Rectal smooth muscle tissue (tissue), 1 donor: ENCODE measurements around the gene POLR2J2.
"Not testable (repeated sequence)": the region's sequence is repeated elsewhere in the genome, so short reads cannot be mapped to it uniquely, and the experiment has no call there.

Experiments used
- H3K27ac ChIP-seq: one replicate; pipeline ENCODE4 v1.7.0; 2013; ENCODE audit warnings: low read depth, low read length, inconsistent platforms
- H3K27me3 ChIP-seq: one replicate; pipeline ENCODE4 v1.7.0; 2013; ENCODE audit warnings: low read length; ENCODE audit not compliant: control insufficient read depth, insufficient read depth
- H3K36me3 ChIP-seq: one replicate; pipeline ENCODE4 v1.7.0; 2013; ENCODE audit warnings: low read length; ENCODE audit not compliant: control insufficient read depth, insufficient read depth
- H3K4me1 ChIP-seq: one replicate; pipeline ENCODE4 v1.7.0; 2013; ENCODE audit warnings: low read length; ENCODE audit not compliant: control insufficient read depth, insufficient read depth
- H3K4me3 ChIP-seq: one replicate; pipeline ENCODE4 v1.7.0; 2013; ENCODE audit warnings: low read length
- H3K9ac ChIP-seq: one replicate; pipeline ENCODE4 v1.7.0; 2013; ENCODE audit warnings: low read length

Gene POLR2J2

DNA sequence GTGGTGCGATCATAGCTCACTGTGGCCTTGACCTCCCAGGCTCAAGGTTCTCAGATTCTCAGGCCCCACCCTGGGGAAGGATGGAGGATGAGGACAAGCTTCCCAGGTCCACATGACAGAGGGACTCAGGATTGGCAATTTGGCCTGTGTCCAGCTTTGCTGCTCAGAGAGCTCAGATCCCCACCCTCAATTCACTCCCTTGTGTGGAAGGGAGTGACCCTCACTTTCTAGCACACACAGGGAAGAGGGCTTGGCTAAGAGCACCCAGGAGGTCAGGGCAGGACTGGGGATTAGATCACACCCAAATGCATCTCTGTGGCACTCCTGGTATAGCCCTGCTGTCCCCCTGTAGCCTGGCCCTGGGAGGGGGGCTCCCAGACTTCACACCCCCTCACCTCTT, 28.1 kb downstream of the POLR2J2 start:
- not testable (repeated sequence) for H3K36me3 ChIP-seq, H3K27ac ChIP-seq, H3K4me1 ChIP-seq, H3K9ac ChIP-seq, H3K4me3 ChIP-seq, H3K27me3 ChIP-seq

GRCh38 chr7:102642691-102643090, 28.8 kb downstream of the POLR2J2 start, which contains the start of gene UPK3BL1:
UPK3BL1 (minus strand) TSS chr7:102642791; CDS start chr7:102642741, 50 bp downstream.
- H3K27me3 ChIP-seq, H3K4me3 ChIP-seq, H3K27ac ChIP-seq: not testable (repeated sequence)

DNA sequence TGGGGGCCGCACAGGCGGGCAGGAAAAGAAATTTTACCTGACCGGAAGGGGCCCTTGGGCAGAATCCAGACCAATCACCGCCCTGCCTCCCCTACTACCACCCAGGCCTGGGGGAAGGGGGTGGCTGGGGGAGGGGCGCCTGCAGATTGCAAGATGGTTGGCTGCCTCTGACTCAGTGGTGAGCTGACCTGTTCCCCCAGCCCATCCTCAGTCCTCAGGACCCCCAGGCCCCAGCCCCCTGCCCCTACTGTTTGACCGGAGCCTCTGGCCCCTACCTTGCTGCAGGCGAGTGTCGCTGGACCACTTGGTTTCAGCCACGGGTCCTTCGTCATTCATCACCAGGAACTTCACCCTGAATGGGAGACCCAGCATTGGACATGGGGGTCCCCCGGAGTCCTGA, 32.6 kb downstream of the POLR2J2 start:
- not testable (repeated sequence) for H3K27ac ChIP-seq, H3K27me3 ChIP-seq, H3K4me1 ChIP-seq, H3K4me3 ChIP-seq, H3K9ac ChIP-seq, H3K36me3 ChIP-seq

More at GRCh38 chr7:102642691-102643090, 28.8 kb downstream of the POLR2J2 start, which contains the start of gene UPK3BL1:
- H3K4me1 ChIP-seq, H3K36me3 ChIP-seq, H3K9ac ChIP-seq: not testable (repeated sequence)

- not testable (repeated sequence) for H3K4me3 ChIP-seq, H3K36me3 ChIP-seq, H3K9ac ChIP-seq, H3K4me1 ChIP-seq, H3K27me3 ChIP-seq, H3K27ac ChIP-seq
These were observed 34.5 kb downstream of the POLR2J2 start for GRCh38 chr7:102636956-102637355.

- not testable (repeated sequence) for H3K27ac ChIP-seq, H3K9ac ChIP-seq, H3K4me3 ChIP-seq, H3K36me3 ChIP-seq, H3K27me3 ChIP-seq, H3K4me1 ChIP-seq
These were observed 36.1 kb downstream of the POLR2J2 start for GRCh38 chr7:102635354-102635753.

DNA sequence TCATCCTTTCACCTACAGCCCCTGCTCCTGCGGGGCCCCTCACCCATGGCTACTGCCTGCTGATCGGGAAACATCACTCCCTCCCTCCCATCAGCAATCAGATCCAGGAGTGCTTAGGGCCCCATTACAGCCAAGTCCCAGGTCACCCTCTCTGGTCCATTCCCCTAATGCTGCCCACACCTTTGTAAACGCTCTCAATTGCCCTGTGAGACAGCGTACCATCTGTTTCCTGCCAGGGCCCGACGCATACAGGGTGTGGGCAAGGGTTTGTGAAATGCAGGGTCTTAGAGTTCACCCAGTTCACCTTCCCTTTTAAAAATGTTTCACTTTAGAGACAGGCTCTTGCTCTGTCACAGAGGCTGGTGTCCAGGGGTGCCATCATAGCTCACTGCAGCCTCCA, 37.2 kb downstream of the POLR2J2 start:
- H3K4me3 ChIP-seq, H3K27me3 ChIP-seq, H3K27ac ChIP-seq, H3K9ac ChIP-seq, H3K4me1 ChIP-seq, H3K36me3 ChIP-seq: not testable (repeated sequence)

DNA sequence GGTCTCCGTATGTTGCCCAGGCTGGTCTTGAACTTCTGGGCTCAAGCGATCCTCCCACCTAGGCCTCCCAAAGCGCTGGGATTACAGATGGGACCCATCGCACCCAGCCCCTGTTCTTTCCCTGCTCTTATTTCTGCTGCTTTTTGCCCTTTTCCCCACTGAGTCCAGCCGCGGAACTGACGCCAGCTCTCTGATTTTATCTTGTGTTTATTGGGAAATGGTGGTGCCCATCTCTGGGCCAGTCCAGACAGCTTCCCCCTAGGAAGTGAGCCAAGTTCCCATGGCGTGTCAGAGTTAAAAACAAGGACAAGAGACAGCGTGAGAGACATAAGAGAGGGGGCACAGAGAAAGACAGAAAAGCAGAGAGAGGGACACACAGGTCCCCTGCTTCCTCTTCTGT, 40.8 kb downstream of the POLR2J2 start:
- H3K4me3 ChIP-seq, H3K36me3 ChIP-seq, H3K9ac ChIP-seq, H3K27ac ChIP-seq, H3K4me1 ChIP-seq, H3K27me3 ChIP-seq: not testable (repeated sequence)

- not testable (repeated sequence) for H3K27me3 ChIP-seq, H3K4me3 ChIP-seq, H3K4me1 ChIP-seq, H3K36me3 ChIP-seq, H3K27ac ChIP-seq, H3K9ac ChIP-seq
These were observed 44.1 kb downstream of the POLR2J2 start for GRCh38 chr7:102627271-102627904.

- H3K4me3 ChIP-seq, H3K27ac ChIP-seq, H3K27me3 ChIP-seq, H3K9ac ChIP-seq, H3K36me3 ChIP-seq, H3K4me1 ChIP-seq: not testable (repeated sequence)
These were observed 53.3 kb downstream of the POLR2J2 start for GRCh38 chr7:102618122-102618521.

- H3K4me3 ChIP-seq, result peak within 1 kb of the TSS; percentile 55
- not testable (repeated sequence) for H3K9ac ChIP-seq, H3K27me3 ChIP-seq, H3K4me1 ChIP-seq, H3K27ac ChIP-seq, H3K36me3 ChIP-seq
These were observed 54.8 kb downstream of the POLR2J2 start, which contains the start of gene RASA4 for GRCh38 chr7:102616507-102617125. RASA4 (minus strand) TSS chr7:102616756; CDS start chr7:102616689, 67 bp downstream.
